HepG2 (cell line): ENCODE results near the gene ACSS2. TPM values are rescaled to one million over a fixed set of nuclear protein-coding genes. Genes with fewer than 3 reads are reported as not detected.

ENCODE experiments used
- E2F1 ChIP-seq: sonication (generic); formaldehyde crosslinking; IDR thresholded peaks from 2 replicates; pipeline ENCODE4 v1.5.0; 2020; ENCODE audit warnings: missing genetic modification reagents
- GTF3A ChIP-seq: sonication (generic); formaldehyde crosslinking; conservative IDR thresholded peaks from 2 replicates; pipeline ENCODE4 v1.4.0; 2020; ENCODE audit warnings: mild to moderate bottlenecking, missing genetic modification reagents
- HNRNPH1 ChIP-seq: fragments of 200-400 bp; formaldehyde crosslinking; optimal IDR thresholded peaks from 2 replicates; pipeline ENCODE3; 2017; ENCODE audit warnings: mild to moderate bottlenecking, low read depth, low read length
- KLF11 ChIP-seq: IDR thresholded peaks from 2 replicates; pipeline ENCODE4 v1.6.1; 2016; ENCODE audit warnings: missing compliant biosample characterization
- MAFG ChIP-seq: sonication (generic); formaldehyde crosslinking; IDR thresholded peaks from 2 replicates; pipeline ENCODE4 v1.5.1; 2020; ENCODE audit warnings: mild to moderate bottlenecking, missing genetic modification reagents
- MED1 ChIP-seq: sonication (generic); formaldehyde crosslinking; IDR thresholded peaks from 2 replicates; pipeline ENCODE4 v1.4.0; 2020; ENCODE audit warnings: missing genetic modification reagents
- NFE2L2 ChIP-seq: fragments of 150-350 bp; IDR thresholded peaks from 2 replicates; pipeline ENCODE4 v1.6.1; 2014; ENCODE audit warnings: low read length
- PATZ1 ChIP-seq: sonication (generic); formaldehyde crosslinking; IDR thresholded peaks from 2 replicates; pipeline ENCODE4 v1.4.0; 2020; ENCODE audit warnings: missing genetic modification reagents
- RXRB ChIP-seq: IDR thresholded peaks from 2 replicates; pipeline ENCODE4 v1.6.1; 2016; ENCODE audit warnings: borderline replicate concordance, missing genetic modification reagents, missing compliant biosample characterization
- SMARCE1 ChIP-seq: fragments of 450-650 bp; IDR thresholded peaks from 2 replicates; pipeline ENCODE4 v1.6.1; 2017; ENCODE audit warnings: borderline replicate concordance
- SRSF4 ChIP-seq: fragments of 200-400 bp; formaldehyde crosslinking; IDR thresholded peaks from one replicate; pipeline ENCODE4 v1.6.1; 2018; ENCODE audit warnings: mild to moderate bottlenecking, low read depth, low read length, moderate library complexity; ENCODE audit not compliant: poor library complexity, severe bottlenecking
- TOE1 ChIP-seq: sonication (generic); formaldehyde crosslinking; IDR thresholded peaks from 2 replicates; pipeline ENCODE4 v1.4.0; 2020; ENCODE audit warnings: mild to moderate bottlenecking, missing genetic modification reagents
- ZBTB39 ChIP-seq: sonication (generic); formaldehyde crosslinking; IDR thresholded peaks from 2 replicates; pipeline ENCODE4 v1.5.0; 2020; ENCODE audit warnings: missing genetic modification reagents
- ZIK1 ChIP-seq: sonication (generic); formaldehyde crosslinking; IDR thresholded peaks from 2 replicates; pipeline ENCODE4 v1.5.0; 2020; ENCODE audit warnings: mild to moderate bottlenecking, low read depth, missing genetic modification reagents, borderline replicate concordance
- ZNF232 ChIP-seq: sonication (generic); formaldehyde crosslinking; IDR thresholded peaks from 2 replicates; pipeline ENCODE4 v1.4.0; 2020; ENCODE audit warnings: missing genetic modification reagents, borderline replicate concordance
- ZNF292 ChIP-seq: sonication (generic); formaldehyde crosslinking; IDR thresholded peaks from 2 replicates; pipeline ENCODE4 v1.8.1; 2022; ENCODE audit warnings: mild to moderate bottlenecking, low read depth, missing genetic modification reagents, borderline replicate concordance
- ZNF383 ChIP-seq: sonication (generic); formaldehyde crosslinking; IDR thresholded peaks from 2 replicates; pipeline ENCODE4 v1.4.0; 2020; ENCODE audit warnings: missing genetic modification reagents, mild to moderate bottlenecking, borderline replicate concordance
- ZNF441 ChIP-seq: sonication (generic); formaldehyde crosslinking; IDR thresholded peaks from 2 replicates; pipeline ENCODE4 v1.7.0; 2021; ENCODE audit warnings: missing genetic modification reagents, borderline replicate concordance
- ZNF460 ChIP-seq: sonication (generic); formaldehyde crosslinking; IDR thresholded peaks from 2 replicates; pipeline ENCODE4 v1.5.1; 2020; ENCODE audit warnings: missing genetic modification reagents, mild to moderate bottlenecking, borderline replicate concordance
- ZNF512B ChIP-seq: sonication (generic); formaldehyde crosslinking; IDR thresholded peaks from 2 replicates; pipeline ENCODE4 v1.5.1; 2020; ENCODE audit warnings: missing genetic modification reagents, mild to moderate bottlenecking, borderline replicate concordance
- ZNF546 ChIP-seq: sonication (generic); formaldehyde crosslinking; conservative IDR thresholded peaks from 2 replicates; pipeline ENCODE4 v1.8.1; 2023; ENCODE audit warnings: mild to moderate bottlenecking, missing genetic modification reagents
- ZSCAN31 ChIP-seq: sonication (generic); formaldehyde crosslinking; IDR thresholded peaks from 2 replicates; pipeline ENCODE4 v1.5.0; 2020; ENCODE audit warnings: low read depth, mild to moderate bottlenecking, missing genetic modification reagents
- polyA plus RNA-seq, 8 experiments: library from polyadenylated mRNA; depleted of rRNA in 3 of 8; stranded (reverse) in 7 of 8; unstranded in 1 of 8; fragments of >200 nt; fragmentation: Illumina TruSeq in 4 of 8; extraction: Trizol in 4 of 8; gene quantifications; 2 replicates each; pipeline versions ENCODE4 v1.2.1 to v1.2.3, GENCODE V29; 2011 to 2016; ENCODE audit warnings: low read depth in 4 of 8, missing spikeins in 1 of 8, mixed read lengths in 1 of 8; ENCODE audit not compliant: insufficient read depth in 1 of 8
- total RNA-seq, 5 experiments: library from RNA; depleted of rRNA; stranded (reverse); fragments of >200 nt; fragmentation: Illumina TruSeq; extraction: Trizol; gene quantifications; 2 replicates each; pipeline ENCODE4 v1.2.3, GENCODE V29; 2016; ENCODE audit warnings: low read depth in 1 of 5

Gene ACSS2
- total and polyA plus RNA-seq, 2 of the 13 experiments (the other 11 are each of a cell fraction or from before 2014, with no cell fraction given) = 72.8 to 89.7 TPM

- 0 out of 2 replicates have a peak, but pooled peaks have one; percentile 17 for TF ChIP-seq ZIK1 (CRISPR knock-in tag)
- TF ChIP-seq ZNF512B (CRISPR knock-in tag) = no peak
- TF ChIP-seq ZNF546 = no peak
- TF ChIP-seq MED1 (CRISPR knock-in tag) = peak; percentile 76
- TF ChIP-seq ZNF441 (CRISPR knock-in tag) = peak; percentile 2; the same call in 1 of the 2 replicates
- TF ChIP-seq ZNF460 (CRISPR knock-in tag) = no peak
- no peak for TF ChIP-seq NFE2L2
- no peak for TF ChIP-seq E2F1 (CRISPR knock-in tag)
- TF ChIP-seq ZNF232 (CRISPR knock-in tag) = no peak; the same call in 1 of the 2 replicates
- TF ChIP-seq ZNF292 (CRISPR knock-in tag) = no peak
- TF ChIP-seq PATZ1 (CRISPR knock-in tag) = peak; percentile 71; the same call in 1 of the 2 replicates
- no peak for TF ChIP-seq SRSF4
- no peak for TF ChIP-seq MAFG (CRISPR knock-in tag)
- TF ChIP-seq GTF3A (CRISPR knock-in tag) = no peak
- peak; percentile 17 for TF ChIP-seq ZSCAN31 (CRISPR knock-in tag)
- no peak for TF ChIP-seq SMARCE1
- TF ChIP-seq ZNF383 (CRISPR knock-in tag) = no peak
- TF ChIP-seq TOE1 (CRISPR knock-in tag) = no peak
- no peak for TF ChIP-seq HNRNPH1
- TF ChIP-seq KLF11 (CRISPR knock-in tag) = no peak
- 0 out of 2 replicates have a peak, but pooled peaks have one; percentile 29 for TF ChIP-seq ZBTB39 (CRISPR knock-in tag)
- TF ChIP-seq RXRB (CRISPR knock-in tag) = no peak; the same call in 1 of the 2 replicates
Observed at GRCh38 chr20:34875642-34876405, 588 bp upstream of the ACSS2 start (continued).
